CD4-positive, CD25-positive, alpha-beta regulatory T cell (primary cell): ENCODE results near the gene ATG4A. TPM values are rescaled to one million over a fixed set of nuclear protein-coding genes. Genes with fewer than 3 reads are reported as not detected.

Experiments
- ATAC-seq, 2 donors: fragments of 150-1000 bp; cut with Tn5 transposase; one replicate each; pipeline ENCODE4 v1.10.0; 2021; ENCODE audit warnings: low read depth in 2 of 2, moderate number of reproducible peaks in 2 of 2, moderate library complexity in 1 of 2
- DNase-seq, 3 donors: peaks; one replicate each; pipeline versions ENCODE4 v3.0.0 to v3.0.0-alpha.2; 2012 to 2022; ENCODE audit warnings: mixed read lengths in 1 of 3
- H3K27ac ChIP-seq: one replicate; pipeline ENCODE4 v1.7.0; 2013; ENCODE audit warnings: mild to moderate bottlenecking, low read length; ENCODE audit not compliant: insufficient read depth, poor library complexity, severe bottlenecking
- H3K27me3 ChIP-seq: one replicate; pipeline ENCODE4 v1.7.0; 2013; ENCODE audit warnings: low read length; ENCODE audit not compliant: control insufficient read depth, insufficient read depth
- H3K36me3 ChIP-seq: one replicate; pipeline ENCODE4 v1.7.0; 2013; ENCODE audit warnings: mild to moderate bottlenecking, low read length, moderate library complexity; ENCODE audit not compliant: control insufficient read depth, insufficient read depth
- H3K4me1 ChIP-seq: 2 replicates; pipeline ENCODE4 v1.7.0; 2013; ENCODE audit warnings: mild to moderate bottlenecking, low read length; ENCODE audit not compliant: insufficient read depth, control insufficient read depth, poor library complexity, severe bottlenecking
- H3K4me3 ChIP-seq: one replicate; pipeline ENCODE4 v1.7.0; 2013; ENCODE audit warnings: low read depth, mild to moderate bottlenecking, low read length, moderate library complexity
- H3K9me3 ChIP-seq, 2 experiments: 1 replicate in 1 of 2; 2 replicates in 1 of 2; pipeline ENCODE4 v1.7.0; 2013; ENCODE audit warnings: low read length in 2 of 2, mild to moderate bottlenecking in 1 of 2, moderate library complexity in 1 of 2; ENCODE audit not compliant: control insufficient read depth in 2 of 2
- H3K27ac Mint-ChIP-seq, 3 donors: one replicate each; pipeline ENCODE4 v1.8.0; 2020 to 2022; ENCODE audit warnings: mild to moderate bottlenecking in 3 of 3, mixed read lengths in 3 of 3, moderate library complexity in 2 of 3
- H3K27me3 Mint-ChIP-seq: one replicate; pipeline ENCODE4 v1.8.0; 2022; ENCODE audit warnings: mild to moderate bottlenecking, mixed read lengths
- H3K36me3 Mint-ChIP-seq: one replicate; pipeline ENCODE4 v1.8.0; 2020; ENCODE audit warnings: mixed read lengths
- H3K4me1 Mint-ChIP-seq, 4 donors: one replicate each; pipeline ENCODE4 v1.8.0; 2020 to 2022; ENCODE audit warnings: mixed read lengths in 4 of 4, mild to moderate bottlenecking in 1 of 4
- H3K4me3 Mint-ChIP-seq, 4 donors: one replicate each; pipeline ENCODE4 v1.8.0; 2020 to 2022; ENCODE audit warnings: mild to moderate bottlenecking in 4 of 4, mixed read lengths in 4 of 4, moderate library complexity in 3 of 4
- H3K9me3 Mint-ChIP-seq, 7 donors: one replicate each; pipeline ENCODE4 v1.8.0; 2020 to 2022; ENCODE audit warnings: mixed read lengths in 7 of 7, mild to moderate bottlenecking in 3 of 7, moderate library complexity in 2 of 7
- polyA plus RNA-seq, 4 donors: library from polyadenylated mRNA; unstranded; fragments of 300-500 nt; fragmentation: Illumina TruSeq; gene quantifications; one replicate each; pipeline ENCODE4 v1.2.3, GENCODE V29; 2021
- total RNA-seq: library from RNA; stranded (reverse); gene quantifications from one replicate; pipeline ENCODE4 v1.2.3, GENCODE V29; 2022

Gene ATG4A
- total and polyA plus RNA-seq, 5 donors from 2014 or later: 10.4 to 21.8 (median 17.8) TPM

DNA sequence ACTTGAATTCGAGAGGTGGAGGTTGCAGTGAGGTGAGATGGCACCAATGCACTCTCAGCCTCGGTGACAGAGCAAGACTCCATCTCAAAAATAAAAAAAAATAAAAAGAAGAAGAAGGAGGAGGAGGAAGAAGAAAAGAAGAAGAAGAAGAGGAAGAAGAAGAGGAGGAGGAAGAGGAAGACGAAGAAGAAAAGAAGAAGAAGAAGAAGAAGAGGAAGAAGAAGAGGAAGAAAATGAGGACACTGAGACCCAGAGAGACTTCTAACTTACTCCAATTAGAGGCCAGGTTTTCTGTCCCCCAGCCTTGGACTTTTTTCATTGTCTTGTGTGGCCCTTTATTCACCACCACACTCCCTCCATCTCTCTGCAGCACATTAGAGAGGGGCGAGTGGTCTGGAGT, 70.7 kb downstream of the ATG4A start:
- no peak overlapping the region for H3K27ac ChIP-seq
- H3K9me3 Mint-ChIP-seq: peaks cover 0 to 2% (median 0%) of the 10 kb centered on the region in 7 donors
- no peaks in the 10 kb centered on the region for H3K27me3 Mint-ChIP-seq
- no peaks in the 10 kb centered on the region for H3K27me3 ChIP-seq
- ATAC-seq (no peak), DNase-seq (no peak)
- H3K9me3 ChIP-seq: no peaks in the 10 kb centered on the region
- no peak overlapping the region for H3K4me3 ChIP-seq
- no peaks in the 10 kb centered on the region for H3K36me3 Mint-ChIP-seq
- H3K4me1 ChIP-seq: no peaks in the 10 kb centered on the region
- no peak overlapping the region for H3K27ac Mint-ChIP-seq
- no peak overlapping the region for H3K4me3 Mint-ChIP-seq
- no peaks in the 10 kb centered on the region for H3K4me1 Mint-ChIP-seq
- H3K36me3 ChIP-seq: no peaks in the 10 kb centered on the region

GRCh38 chrX:108163333-108164082, 71.9 kb downstream of the ATG4A start:
- Histone ChIP-seq H3K27me3 (no peaks in the 10 kb centered on the region), H3K4me1 (no peaks in the 10 kb centered on the region), H3K36me3 (no peaks in the 10 kb centered on the region), H3K27ac (no peak overlapping the region), H3K4me3 (no peak overlapping the region), H3K9me3 (no peaks in the 10 kb centered on the region)
- ATAC-seq: no peak
- Mint-ChIP-seq H3K9me3 (peaks cover 0 to 2% (median 0%) of the 10 kb centered on the region in 7 donors), H3K4me1 (no peaks in the 10 kb centered on the region), H3K36me3 (no peaks in the 10 kb centered on the region), H3K27ac (no peak overlapping the region), H3K27me3 (no peaks in the 10 kb centered on the region), H3K4me3 (no peak overlapping the region)
- no peak for DNase-seq

GRCh38 chrX:108165383-108166111, 74.0 kb downstream of the ATG4A start:
- no peaks in the 10 kb centered on the region for H3K9me3 Mint-ChIP-seq
- no peaks in the 10 kb centered on the region for H3K36me3 Mint-ChIP-seq
- DNase-seq (no peak), ATAC-seq (no peak)
- no peaks in the 10 kb centered on the region for H3K27me3 ChIP-seq
- no peaks in the 10 kb centered on the region for H3K27me3 Mint-ChIP-seq
- H3K4me1 Mint-ChIP-seq: no peaks in the 10 kb centered on the region
- no peak overlapping the region for H3K27ac Mint-ChIP-seq
- H3K4me3 ChIP-seq: no peak overlapping the region
- no peaks in the 10 kb centered on the region for H3K36me3 ChIP-seq
- no peaks in the 10 kb centered on the region for H3K9me3 ChIP-seq
- H3K27ac ChIP-seq: no peak overlapping the region
- H3K4me3 Mint-ChIP-seq: no peak overlapping the region
- no peaks in the 10 kb centered on the region for H3K4me1 ChIP-seq

DNA sequence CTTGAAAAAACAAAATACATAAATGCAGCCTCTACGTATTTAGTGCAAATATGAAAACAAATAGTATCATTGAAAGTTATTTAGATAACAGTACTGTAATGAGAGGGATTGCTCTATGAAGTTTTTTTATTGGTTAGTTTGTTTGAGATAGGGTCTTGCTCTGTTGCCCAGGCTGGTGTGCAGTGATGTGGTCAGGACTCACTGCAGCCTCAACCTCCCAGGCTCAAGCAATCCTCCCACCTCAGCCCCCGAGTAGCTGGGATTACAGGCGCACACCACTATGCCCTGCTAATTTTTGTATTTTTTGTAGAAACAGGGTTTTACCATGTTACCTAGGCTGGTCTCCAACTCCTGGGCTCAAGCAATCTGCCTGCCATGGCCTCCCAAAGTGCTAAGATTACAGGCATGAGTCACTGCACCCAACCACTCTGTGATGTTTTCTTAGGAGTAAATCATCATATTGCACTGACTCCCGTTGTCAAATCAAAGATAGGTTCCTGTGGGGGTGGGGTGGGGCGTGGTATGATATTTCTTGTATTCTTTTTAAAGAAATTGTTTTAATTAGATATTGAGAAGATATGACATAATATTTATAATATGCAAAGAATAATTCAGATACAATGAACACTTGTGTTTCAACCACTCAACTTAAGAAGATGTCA, 75.8 kb downstream of the ATG4A start:
- Mint-ChIP-seq H3K9me3 (no peaks in the 10 kb centered on the region), H3K27ac (no peak overlapping the region), H3K36me3 (no peaks in the 10 kb centered on the region), H3K4me3 (no peak overlapping the region), H3K4me1 (no peaks in the 10 kb centered on the region), H3K27me3 (no peaks in the 10 kb centered on the region)
- DNase-seq (no peak), ATAC-seq (no peak)
- H3K27ac ChIP-seq: no peak overlapping the region
- no peak overlapping the region for H3K4me3 ChIP-seq
- H3K4me1 ChIP-seq: no peaks in the 10 kb centered on the region
- no peaks in the 10 kb centered on the region for H3K27me3 ChIP-seq
- no peaks in the 10 kb centered on the region for H3K36me3 ChIP-seq
- no peaks in the 10 kb centered on the region for H3K9me3 ChIP-seq

- Histone ChIP-seq H3K27me3 (no peaks in the 10 kb centered on the region), H3K36me3 (no peaks in the 10 kb centered on the region), H3K27ac (no peak overlapping the region), H3K4me3 (no peak overlapping the region), H3K4me1 (no peaks in the 10 kb centered on the region), H3K9me3 (no peaks in the 10 kb centered on the region)
- Mint-ChIP-seq H3K27me3 (no peaks in the 10 kb centered on the region), H3K9me3 (no peaks in the 10 kb centered on the region), H3K4me1 (no peaks in the 10 kb centered on the region), H3K36me3 (no peaks in the 10 kb centered on the region), H3K4me3 (no peak overlapping the region), H3K27ac (no peak overlapping the region)
- ATAC-seq (no peak), DNase-seq (no peak)
Measured at GRCh38 chrX:108168961-108169740, 77.6 kb downstream of the ATG4A start.

DNA sequence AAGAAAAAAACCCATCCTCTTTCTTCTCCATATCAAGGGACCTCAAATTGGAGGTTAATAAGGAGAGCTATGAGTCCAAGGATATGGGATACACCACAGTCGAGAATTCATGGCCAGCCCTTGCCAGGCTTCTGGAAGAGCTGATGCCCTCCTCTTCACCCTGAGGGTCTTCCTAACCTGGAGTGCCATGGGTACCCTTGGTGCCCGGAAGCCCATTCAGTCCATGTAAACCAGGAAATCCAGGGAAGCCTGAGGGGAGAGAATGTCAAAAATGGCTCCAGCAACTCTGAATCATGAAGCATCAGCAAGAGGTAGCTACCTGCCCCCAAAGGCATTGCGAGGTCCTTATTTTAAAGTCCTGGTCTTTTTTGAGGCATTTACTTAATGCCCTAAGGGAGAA, 78.2 kb downstream of the ATG4A start:
- no peak overlapping the region for H3K4me3 Mint-ChIP-seq
- no peaks in the 10 kb centered on the region for H3K27me3 Mint-ChIP-seq
- Histone ChIP-seq H3K4me3 (no peak overlapping the region), H3K36me3 (no peaks in the 10 kb centered on the region), H3K27ac (no peak overlapping the region), H3K9me3 (no peaks in the 10 kb centered on the region), H3K4me1 (no peaks in the 10 kb centered on the region), H3K27me3 (no peaks in the 10 kb centered on the region)
- H3K36me3 Mint-ChIP-seq: no peaks in the 10 kb centered on the region
- no peaks in the 10 kb centered on the region for H3K4me1 Mint-ChIP-seq
- no peak overlapping the region for H3K27ac Mint-ChIP-seq
- ATAC-seq: no peak
- DNase-seq: no peak
- H3K9me3 Mint-ChIP-seq: no peaks in the 10 kb centered on the region

DNA sequence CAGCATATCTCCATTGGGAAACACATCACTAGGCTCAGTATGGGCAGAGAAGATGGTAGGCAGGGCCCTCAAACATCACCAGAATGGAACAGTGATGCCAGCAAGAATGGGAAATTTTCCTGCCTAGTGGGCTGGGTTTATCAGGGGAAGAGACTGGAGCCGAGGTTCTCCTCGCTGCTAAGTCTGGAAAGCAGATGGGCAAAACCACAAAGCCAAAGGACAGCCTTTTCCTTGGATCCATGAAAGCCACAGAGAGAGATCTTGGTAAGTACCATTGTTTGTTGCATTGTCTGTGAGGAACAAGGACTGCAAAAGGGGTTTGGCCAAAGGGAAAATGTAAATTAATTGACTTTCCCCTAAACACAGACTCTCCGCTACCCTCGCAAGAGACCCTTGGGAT, 80.1 kb downstream of the ATG4A start:
- Histone ChIP-seq H3K4me3 (no peak overlapping the region), H3K36me3 (no peaks in the 10 kb centered on the region), H3K27ac (no peak overlapping the region), H3K9me3 (no peaks in the 10 kb centered on the region), H3K27me3 (no peaks in the 10 kb centered on the region), H3K4me1 (no peaks in the 10 kb centered on the region)
- Mint-ChIP-seq H3K4me3 (no peak overlapping the region), H3K4me1 (no peaks in the 10 kb centered on the region), H3K36me3 (no peaks in the 10 kb centered on the region), H3K27ac (no peak overlapping the region), H3K27me3 (no peaks in the 10 kb centered on the region), H3K9me3 (peaks cover 0 to 2% (median 0%) of the 10 kb centered on the region in 7 donors)
- no peak for DNase-seq
- no peak for ATAC-seq
